Fibroblast of pulmonary artery (primary cell): ENCODE results near the gene COA8.

Source experiments
- DNase-seq: peaks from one replicate; pipeline ENCODE4 v3.0.0-alpha.2; 2010; ENCODE audit warnings: low read depth
- H3K4me3 ChIP-seq: replicated peaks from 2 replicates; pipeline ENCODE4 v1.5.1; 2011; ENCODE audit warnings: low read depth, mild to moderate bottlenecking, control low read depth, low read length, moderate library complexity
- TF ChIP-seq, protein P1 (sequence below): IDR thresholded peaks from 2 replicates; pipeline ENCODE4 v1.5.1; 2011; ENCODE audit warnings: mild to moderate bottlenecking, control low read depth, low read length, inconsistent platforms; ENCODE audit errors: missing control alignments

The COA8 gene

DNA sequence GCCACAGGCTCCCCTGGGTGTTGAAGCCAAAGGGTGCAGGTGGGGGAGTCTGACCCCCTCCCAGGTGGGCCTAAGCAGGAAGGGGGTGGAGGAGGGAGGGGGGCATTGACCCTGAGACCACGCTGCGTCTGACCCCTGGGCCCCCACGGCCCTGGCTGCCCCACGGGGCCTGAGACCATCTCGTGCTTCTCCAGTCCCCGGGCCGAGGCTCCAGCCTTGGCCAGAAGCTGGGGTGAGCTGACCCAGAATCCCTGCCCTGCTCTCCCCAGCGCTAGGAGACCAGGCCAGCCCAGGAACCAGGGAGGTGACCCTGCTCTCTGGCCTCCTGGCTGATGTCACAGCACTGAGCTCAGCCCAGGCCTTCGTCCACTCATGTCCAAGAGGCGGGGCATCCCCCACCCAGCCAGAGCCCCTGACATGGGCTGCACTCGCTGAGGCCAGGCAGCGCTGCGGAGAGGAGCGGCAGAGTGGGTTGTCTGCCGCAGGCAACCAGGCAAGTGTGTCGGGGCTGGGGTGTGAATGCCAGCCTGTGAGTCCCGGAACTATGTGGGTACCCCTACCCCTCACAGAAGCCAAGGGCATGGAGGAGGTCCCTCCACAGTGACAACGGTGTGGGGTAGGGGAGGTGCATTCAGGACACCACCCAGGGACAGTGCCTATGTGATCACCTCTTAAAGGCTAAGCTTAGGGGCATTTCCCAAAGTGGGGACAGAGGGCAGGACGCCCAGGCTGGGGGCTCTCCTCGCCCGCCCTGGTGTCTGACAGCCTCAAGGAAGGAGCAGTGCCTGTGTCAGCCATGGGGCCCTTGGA is 27.5 kb upstream of the COA8 start:
- no peak for DNase-seq
- H3K4me3 ChIP-seq, result no peak overlapping the region
- TF ChIP-seq, protein P1, sequence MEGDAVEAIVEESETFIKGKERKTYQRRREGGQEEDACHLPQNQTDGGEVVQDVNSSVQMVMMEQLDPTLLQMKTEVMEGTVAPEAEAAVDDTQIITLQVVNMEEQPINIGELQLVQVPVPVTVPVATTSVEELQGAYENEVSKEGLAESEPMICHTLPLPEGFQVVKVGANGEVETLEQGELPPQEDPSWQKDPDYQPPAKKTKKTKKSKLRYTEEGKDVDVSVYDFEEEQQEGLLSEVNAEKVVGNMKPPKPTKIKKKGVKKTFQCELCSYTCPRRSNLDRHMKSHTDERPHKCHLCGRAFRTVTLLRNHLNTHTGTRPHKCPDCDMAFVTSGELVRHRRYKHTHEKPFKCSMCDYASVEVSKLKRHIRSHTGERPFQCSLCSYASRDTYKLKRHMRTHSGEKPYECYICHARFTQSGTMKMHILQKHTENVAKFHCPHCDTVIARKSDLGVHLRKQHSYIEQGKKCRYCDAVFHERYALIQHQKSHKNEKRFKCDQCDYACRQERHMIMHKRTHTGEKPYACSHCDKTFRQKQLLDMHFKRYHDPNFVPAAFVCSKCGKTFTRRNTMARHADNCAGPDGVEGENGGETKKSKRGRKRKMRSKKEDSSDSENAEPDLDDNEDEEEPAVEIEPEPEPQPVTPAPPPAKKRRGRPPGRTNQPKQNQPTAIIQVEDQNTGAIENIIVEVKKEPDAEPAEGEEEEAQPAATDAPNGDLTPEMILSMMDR, result no peak

DNA sequence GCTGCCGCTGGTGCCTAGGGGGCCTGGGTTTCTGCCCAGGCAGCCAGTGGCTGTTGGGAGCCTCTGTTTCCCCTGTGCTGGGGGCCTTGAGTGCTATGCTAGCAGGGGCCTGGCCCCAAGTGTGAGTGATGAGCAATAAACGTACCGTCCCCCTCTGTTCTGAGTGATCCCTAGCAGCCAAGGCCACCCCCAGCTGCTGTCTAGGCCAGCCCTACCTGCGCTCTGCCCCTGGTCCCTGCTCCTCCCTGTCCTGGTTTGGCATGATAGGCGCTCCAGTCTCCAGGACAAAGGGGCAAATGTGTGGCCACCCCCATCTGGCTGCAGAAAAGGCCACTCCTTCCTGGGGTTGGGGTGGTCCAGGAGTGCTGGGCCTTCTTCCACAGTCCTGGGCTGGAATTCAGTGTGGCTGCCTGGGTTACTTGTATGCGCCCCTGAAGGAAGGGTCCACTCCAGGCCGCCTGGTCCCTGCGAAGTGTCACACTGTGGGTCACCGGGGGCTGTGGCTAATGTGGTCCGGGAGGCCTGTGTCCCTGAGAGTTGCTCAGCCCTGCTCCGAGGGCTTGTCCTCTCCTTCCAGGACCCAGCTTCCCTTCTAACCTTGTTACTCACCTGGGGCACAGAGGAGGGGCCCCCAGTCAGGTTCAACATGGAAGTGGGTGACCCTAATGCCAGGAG is 26.7 kb upstream of the COA8 start:
- TF ChIP-seq, protein P1, result no peak
- no peak for DNase-seq
- no peak overlapping the region for H3K4me3 ChIP-seq

DNA sequence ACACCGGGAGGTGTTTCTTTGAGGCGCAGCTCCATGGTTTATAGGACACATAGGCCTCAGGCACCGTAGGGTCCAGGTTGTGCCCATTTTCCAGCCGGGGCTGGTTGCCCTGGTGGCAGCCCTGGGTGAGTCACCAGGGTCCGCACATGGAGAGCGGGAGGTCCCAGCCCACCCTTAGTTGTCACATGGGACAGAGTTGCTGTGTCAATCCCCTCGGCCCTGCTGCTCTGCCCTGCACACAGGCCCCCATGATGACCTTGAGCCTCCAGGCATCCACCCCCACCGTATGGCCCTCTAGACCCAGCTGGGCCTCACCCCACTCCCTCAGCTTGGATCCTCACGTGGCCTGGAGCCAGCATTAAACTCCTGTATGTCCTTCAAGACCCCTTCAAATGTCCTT is 26.1 kb upstream of the COA8 start:
- H3K4me3 ChIP-seq, result no peak overlapping the region
- no peak for DNase-seq
- TF ChIP-seq, protein P1, result no peak

DNA sequence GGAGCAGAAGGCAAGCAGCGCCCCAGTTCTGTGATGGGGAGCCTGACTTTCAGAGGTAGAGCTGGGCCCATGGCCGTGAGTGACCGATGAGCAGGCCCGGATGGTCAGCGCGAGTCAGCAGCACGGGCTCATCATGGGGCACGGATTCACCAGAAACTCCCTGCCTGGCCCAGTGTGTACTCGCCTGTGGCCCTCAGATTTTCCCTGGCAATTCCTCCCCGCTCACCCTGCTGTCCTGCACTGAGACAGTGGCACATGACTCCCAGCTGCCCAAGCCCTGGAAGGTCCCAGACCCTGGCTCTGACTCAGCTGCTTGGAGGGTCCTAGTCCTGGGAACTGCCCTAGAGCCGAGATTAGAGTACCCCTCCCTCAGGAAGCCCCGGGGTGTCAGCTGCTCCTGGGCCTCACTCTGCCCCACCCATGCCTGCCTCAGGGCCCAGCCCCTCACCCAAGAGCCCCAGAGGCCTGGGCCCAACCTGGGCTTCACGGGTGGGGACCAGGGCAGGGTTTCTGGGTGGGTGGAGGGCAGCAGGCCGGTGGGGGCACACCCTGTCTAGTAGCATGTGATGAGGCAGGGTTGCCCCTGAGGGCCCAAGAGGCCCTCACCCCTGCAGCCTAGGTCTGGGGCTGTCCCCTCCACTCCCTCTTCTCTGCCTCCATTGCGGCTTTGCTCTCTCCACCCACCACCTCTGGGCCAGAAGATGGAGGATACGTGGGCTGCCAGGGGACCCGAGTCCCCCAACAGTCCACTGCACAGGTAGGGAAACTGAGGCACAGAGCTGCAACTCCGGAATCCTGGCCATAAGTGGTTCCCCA is 25.4 kb upstream of the COA8 start:
- no peak for DNase-seq

DNA sequence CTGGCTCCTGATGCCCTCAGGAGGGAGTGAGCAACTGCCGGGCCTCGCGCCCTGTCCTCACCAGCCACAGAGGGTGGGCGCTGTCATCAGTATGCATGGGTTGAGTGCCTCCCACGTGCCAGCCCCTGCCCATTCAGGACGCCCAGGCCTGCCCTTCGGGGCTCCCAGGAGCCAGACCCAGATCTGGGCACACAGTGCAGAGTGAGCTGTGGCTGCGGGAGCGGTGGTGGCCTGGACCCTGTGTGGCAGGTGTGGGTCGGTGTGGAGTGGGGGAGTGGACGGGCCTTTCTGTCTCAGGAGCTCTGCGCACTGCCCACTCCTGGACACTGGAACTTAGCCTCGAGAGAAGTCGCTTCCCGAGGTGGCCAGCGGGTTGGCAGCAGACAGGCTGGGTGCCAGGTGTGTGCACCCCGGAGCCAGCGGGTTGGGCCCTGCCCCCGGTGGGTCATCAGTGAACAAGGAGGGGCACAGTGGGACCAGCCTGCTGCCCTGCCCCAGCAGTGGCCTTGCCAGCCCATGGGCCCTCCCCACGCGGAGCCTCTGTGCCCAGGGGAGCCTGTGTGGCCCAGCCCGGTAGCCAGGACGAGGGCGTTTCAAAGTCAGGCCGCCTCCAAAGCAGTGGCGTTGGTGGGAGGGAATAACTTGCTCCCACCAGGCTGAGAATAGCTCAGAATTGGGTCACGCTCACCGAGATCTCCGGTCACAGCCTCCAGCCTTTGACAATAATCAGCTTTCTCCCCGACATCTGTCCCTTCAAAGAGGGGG is 24.3 kb upstream of the COA8 start:
- TF ChIP-seq, protein P1, result no peak
- no peak for DNase-seq
- H3K4me3 ChIP-seq, result no peak overlapping the region

More for the DNA sequence above, 25.4 kb upstream of the COA8 start:
- no peak overlapping the region for H3K4me3 ChIP-seq
- TF ChIP-seq, protein P1, result no peak

DNA sequence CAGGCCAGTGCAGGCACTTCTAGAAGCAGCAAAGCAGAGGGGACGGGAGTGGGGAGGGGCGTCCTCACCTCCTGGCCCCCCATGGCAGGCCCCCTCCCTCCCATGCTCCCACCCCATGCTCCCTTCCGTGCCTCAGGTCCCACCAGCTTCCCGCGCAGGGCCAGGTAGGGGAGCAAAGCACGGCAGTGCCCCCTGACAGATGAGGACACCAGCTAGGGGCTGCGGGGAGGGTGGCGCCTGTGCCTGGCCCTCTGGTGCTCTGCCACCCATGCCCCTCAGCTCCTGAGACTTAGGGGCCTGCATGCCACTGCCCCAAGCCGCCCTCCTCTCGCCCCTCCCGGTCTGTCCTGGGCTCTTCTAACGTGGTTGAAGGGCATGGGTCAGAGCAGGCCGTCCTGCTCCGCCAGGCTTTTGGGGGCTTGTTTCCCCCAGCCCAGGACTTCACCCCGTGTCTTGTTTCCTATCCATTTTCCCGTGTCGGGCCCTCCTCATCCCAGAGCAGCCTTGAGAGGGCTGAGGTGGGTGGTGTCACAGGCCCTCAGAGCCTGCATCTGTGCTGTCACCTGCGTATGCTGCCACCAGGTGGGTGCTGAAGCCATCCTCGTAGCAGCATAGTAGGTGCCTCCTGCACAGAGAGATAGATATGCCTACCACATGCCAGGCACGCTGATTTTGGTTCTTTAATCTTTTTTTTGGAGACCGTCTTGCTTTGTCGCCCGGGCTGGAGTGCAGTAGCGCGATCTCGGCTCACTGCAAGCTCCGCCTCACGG is 23.5 kb upstream of the COA8 start:
- no peak for DNase-seq
- TF ChIP-seq, protein P1, result no peak
- H3K4me3 ChIP-seq, result no peak overlapping the region
